Subcutaneous adipose tissue (tissue), 4 donors: ENCODE results near the gene PRR5L. TPM values are rescaled to one million over a fixed set of nuclear protein-coding genes. Genes with fewer than 3 reads are reported as not detected.

Experiments used
- small RNA-seq: library from RNA; depleted of rRNA; stranded (forward); fragments of <200 nt; gene quantifications from one replicate; pipeline ENCODE3, GENCODE V24; 2016
- total RNA-seq, 4 donors: library from RNA; depleted of rRNA; stranded (reverse); fragments of >200 nt; gene quantifications; one replicate each; pipeline ENCODE4 v1.1.0, GENCODE V29; 2016
- TF ChIP-seq, protein P1 (sequence below): fragments of 450-650 bp; IDR thresholded peaks from one replicate; pipeline ENCODE4 v1.5.1; 2016; ENCODE audit warnings: low read depth, mild to moderate bottlenecking, control low read depth, antibody characterized with exemption, moderate library complexity

PRR5L gene
- total RNA-seq, 4 donors from 2014 or later: 10.6 to 24.8 (median 12.9) TPM

DNA sequence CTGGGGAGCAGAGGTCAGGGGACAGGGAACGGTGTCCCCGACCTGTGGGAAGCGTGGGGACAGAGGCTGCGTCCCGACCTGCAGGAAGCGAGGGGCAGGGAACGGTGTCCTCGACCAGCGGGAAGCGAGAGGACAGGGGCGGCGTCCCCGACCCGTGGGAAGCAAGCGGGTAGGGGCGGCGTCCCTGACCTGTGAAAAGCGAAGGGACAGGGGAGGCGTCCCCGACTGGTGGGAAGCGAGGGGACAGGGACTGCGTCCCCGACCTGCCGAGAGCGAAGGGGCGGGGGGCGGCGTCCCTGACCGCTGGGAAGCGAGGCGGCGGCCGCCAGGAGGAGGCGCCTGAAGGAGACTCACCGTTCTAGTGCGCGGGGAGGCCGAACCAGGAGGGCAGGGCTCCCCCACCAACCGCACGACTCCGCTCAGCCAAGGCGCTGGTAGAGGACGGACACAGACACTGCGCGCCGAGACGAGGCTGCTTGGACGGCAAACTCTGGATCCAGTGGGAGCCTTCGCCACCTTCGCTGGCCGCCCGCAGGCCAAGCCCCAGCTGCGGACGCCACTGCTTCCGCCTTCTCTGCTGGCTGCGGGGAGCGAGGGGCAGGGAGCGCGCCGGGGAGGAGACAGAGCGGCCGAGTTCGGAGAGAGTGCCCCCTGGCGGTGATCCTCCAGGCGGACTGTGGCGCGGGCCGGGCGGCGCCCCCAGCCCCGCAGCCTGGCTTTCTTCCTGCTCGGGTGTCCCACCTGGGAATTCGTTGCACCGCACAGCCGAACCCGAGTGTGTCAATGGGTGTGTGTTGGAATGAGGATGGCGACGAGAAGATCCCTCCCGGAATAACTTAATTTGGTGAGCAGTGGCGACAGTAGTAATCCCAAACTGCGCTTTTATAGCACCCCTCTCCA, 213.9 kb downstream of the PRR5L start, which contains the start of gene TRAF6:
TRAF6 (minus strand) TSS at position 579 of the 900 bp plus-strand sequence. CDS start 8,757 bp downstream, outside the sequence.
- TF ChIP-seq, protein P1, sequence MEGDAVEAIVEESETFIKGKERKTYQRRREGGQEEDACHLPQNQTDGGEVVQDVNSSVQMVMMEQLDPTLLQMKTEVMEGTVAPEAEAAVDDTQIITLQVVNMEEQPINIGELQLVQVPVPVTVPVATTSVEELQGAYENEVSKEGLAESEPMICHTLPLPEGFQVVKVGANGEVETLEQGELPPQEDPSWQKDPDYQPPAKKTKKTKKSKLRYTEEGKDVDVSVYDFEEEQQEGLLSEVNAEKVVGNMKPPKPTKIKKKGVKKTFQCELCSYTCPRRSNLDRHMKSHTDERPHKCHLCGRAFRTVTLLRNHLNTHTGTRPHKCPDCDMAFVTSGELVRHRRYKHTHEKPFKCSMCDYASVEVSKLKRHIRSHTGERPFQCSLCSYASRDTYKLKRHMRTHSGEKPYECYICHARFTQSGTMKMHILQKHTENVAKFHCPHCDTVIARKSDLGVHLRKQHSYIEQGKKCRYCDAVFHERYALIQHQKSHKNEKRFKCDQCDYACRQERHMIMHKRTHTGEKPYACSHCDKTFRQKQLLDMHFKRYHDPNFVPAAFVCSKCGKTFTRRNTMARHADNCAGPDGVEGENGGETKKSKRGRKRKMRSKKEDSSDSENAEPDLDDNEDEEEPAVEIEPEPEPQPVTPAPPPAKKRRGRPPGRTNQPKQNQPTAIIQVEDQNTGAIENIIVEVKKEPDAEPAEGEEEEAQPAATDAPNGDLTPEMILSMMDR: no peak

DNA sequence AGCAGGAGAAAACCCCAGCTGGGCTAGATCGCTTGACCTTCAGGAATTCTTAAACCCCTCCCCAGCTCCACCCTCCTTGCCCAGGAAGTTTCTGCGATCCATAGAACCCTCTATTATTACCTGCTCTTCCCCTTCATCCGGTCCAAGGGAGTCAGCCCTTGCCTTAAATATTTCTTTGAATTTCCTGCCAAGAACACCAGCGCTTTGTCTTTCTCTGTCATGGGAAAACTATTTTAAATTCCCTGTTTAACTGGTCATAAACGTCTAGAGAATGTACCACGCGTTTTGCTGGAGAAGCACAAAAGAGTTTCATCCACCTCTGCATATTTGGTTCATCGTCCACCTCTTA, 214.5 kb downstream of the PRR5L start:
- TF ChIP-seq, protein P1: no peak

DNA sequence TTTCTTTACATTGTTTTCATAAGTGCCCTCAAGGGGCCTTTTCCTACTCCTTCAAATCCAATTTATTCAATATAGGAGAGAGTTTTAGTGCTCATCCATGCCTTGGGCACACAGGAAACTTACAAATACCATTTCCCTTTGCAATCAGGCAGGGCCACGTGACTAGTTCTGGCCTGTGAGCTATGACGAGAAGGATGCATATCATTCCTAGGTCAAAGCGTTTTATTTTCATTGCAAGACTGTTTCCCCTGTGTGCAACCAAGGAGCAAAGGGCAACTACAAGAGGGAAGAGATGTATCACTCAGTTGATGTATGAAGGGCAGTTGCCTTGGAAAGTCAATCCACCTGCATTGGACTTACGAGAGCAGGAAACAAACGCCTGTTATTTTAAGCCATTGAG, 215.9 kb downstream of the PRR5L start:
- TF ChIP-seq, protein P1: no peak

DNA sequence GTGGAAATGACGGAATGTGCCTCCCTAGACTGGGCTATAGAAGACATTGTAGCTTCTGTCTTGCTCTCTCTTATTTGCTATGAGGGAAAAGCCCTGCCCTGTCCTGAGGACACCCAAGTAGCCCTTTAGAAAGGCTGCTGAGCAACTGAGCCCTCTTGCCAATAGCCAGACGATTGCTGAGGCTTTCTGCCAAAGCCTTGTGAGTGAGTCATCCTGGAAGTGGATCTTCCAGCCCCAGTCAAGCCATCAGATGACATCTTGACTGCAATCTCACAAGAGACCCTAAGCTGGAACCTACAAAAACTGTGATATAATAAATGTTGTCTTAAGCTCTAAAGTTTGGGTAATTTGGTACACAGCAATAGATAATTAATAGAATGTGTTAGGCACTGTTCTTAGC, 217.9 kb downstream of the PRR5L start:
- TF ChIP-seq, protein P1: no peak

Small RNA genes within 50 kb of the gene (small RNA-seq; reads per million reads assigned to genes)
- gene AC061999.1: not detected

Other genes starting within 250 kb of the PRR5L start
- gene COMMD9, start 6.9 kb upstream of the PRR5L start, total RNA-seq: 10 to 100 TPM; 38.0 to 74.6 (median 45.4) TPM
- gene TRAF6, start 214.0 kb downstream of the PRR5L start, total RNA-seq: 10 to 100 TPM; 14.3 to 19.1 (median 15.6) TPM